OCI-M2 (cell line): Measurements from ENCODE around the gene CARHSP1.
"Not testable (repeated sequence)": the region's sequence is repeated elsewhere in the genome, so short reads cannot be mapped to it uniquely, and the experiment has no call there.

Source experiments
- DNase-seq: peaks from one replicate; lab custom pipeline; 2025; ENCODE audit not compliant: unreplicated experiment; lab: John Stamatoyannopoulos, UW

The CARHSP1 gene

GRCh38 chr16:8873866-8874195 is 5.0 kb upstream of the CARHSP1 start:
- DNase-seq = not testable (repeated sequence)

- DNase-seq = no peak
Observed at GRCh38 chr16:8872967-8873865, 4.4 kb upstream of the CARHSP1 start.

GRCh38 chr16:8872071-8872470 is 3.3 kb upstream of the CARHSP1 start:
- DNase-seq = no peak

- not testable (repeated sequence) for DNase-seq
Observed at GRCh38 chr16:8869988-8870241, 1.1 kb upstream of the CARHSP1 start.

- no peak for DNase-seq
Observed at GRCh38 chr16:8869212-8869987, 594 bp upstream of the CARHSP1 start.

- no peak for DNase-seq
Observed at GRCh38 chr16:8867932-8868415, 832 bp downstream of the CARHSP1 start.

GRCh38 chr16:8867216-8867931 is 1.4 kb downstream of the CARHSP1 start:
- no peak for DNase-seq

GRCh38 chr16:8866884-8867215 is 2.0 kb downstream of the CARHSP1 start:
- DNase-seq = no peak

GRCh38 chr16:8866118-8866883 is 2.5 kb downstream of the CARHSP1 start:
- DNase-seq = no peak

- no peak for DNase-seq
Observed at GRCh38 chr16:8865145-8865882, 3.5 kb downstream of the CARHSP1 start.

- DNase-seq = no peak
Observed at GRCh38 chr16:8864480-8865110, 4.2 kb downstream of the CARHSP1 start.

- no peak for DNase-seq
Observed at GRCh38 chr16:8863594-8864424, 5.0 kb downstream of the CARHSP1 start.

GRCh38 chr16:8862309-8863130 is 6.3 kb downstream of the CARHSP1 start:
- DNase-seq = no peak

GRCh38 chr16:8861563-8862308 is 7.1 kb downstream of the CARHSP1 start:
- DNase-seq = no peak

- DNase-seq = no peak
Observed at GRCh38 chr16:8859913-8860881, 8.6 kb downstream of the CARHSP1 start.
